NB4 (cell line): ENCODE data around the gene HECA.

Source experiments
- CTCF ChIP-seq: IDR thresholded peaks from one replicate; pipeline ENCODE4 v1.5.1; 2012; ENCODE audit warnings: low read depth, low read length
- MAX ChIP-seq: IDR thresholded peaks from 2 replicates; pipeline ENCODE4 v1.6.1; 2011; ENCODE audit warnings: low read depth, low read length
- MYC ChIP-seq: IDR thresholded peaks from 2 replicates; pipeline ENCODE4 v1.6.1; 2011; ENCODE audit warnings: low read depth, low read length
- POLR2A ChIP-seq: IDR thresholded peaks from 2 replicates; pipeline ENCODE4 v1.6.1; 2011; ENCODE audit warnings: mild to moderate bottlenecking; ENCODE audit not compliant: insufficient read length; ENCODE audit errors: extremely low read depth

GRCh38 chr6:139156102-139156501, 21.2 kb downstream of the HECA start:
- no peak for TF ChIP-seq CTCF
- no peak for TF ChIP-seq POLR2A
- TF ChIP-seq MAX = no peak
- no peak for TF ChIP-seq MYC
